SK-N-SH (cell line): ENCODE data around the gene TNFRSF1A. TPM values are rescaled to one million over a fixed set of nuclear protein-coding genes. Genes with fewer than 3 reads are reported as not detected.

ENCODE experiments used
- CTCF ChIA-PET: fragments of 300-600, 350-600 bp; formaldehyde crosslinking; extraction: SDS; loops from one replicate; lab custom pipeline; 2021; lab: Yijun Ruan, JAX
- POLR2A ChIA-PET: fragments of 350-600 bp; sonication (Branson Sonifier 250); formaldehyde crosslinking; extraction: SDS; loops from one replicate; lab custom pipeline; 2020; ENCODE audit warnings: antibody characterized with exemption, inconsistent platforms; lab: Yijun Ruan, JAX
- DNase-seq: peaks from one replicate; pipeline ENCODE4 v3.0.0; 2012
- H2AFZ ChIP-seq: fragments of 200-600 bp; sonication (generic); 2 replicates; pipeline ENCODE4 v1.8.1; 2016; ENCODE audit warnings: antibody characterized with exemption, mild to moderate bottlenecking, low read depth
- H3F3A ChIP-seq: fragments of 200-600 bp; sonication (generic); replicated peaks from 2 replicates; pipeline ENCODE3; 2016; ENCODE audit warnings: antibody characterized with exemption, mild to moderate bottlenecking; ENCODE audit not compliant: insufficient read depth
- H3K27ac ChIP-seq, 2 experiments: fragments of 200-500 bp in 1 of 2; fragments of 200-600 bp in 1 of 2; sonication (Bioruptor generic) in 1 of 2; sonication (generic), shearing (Covaris generic) in 1 of 2; 2 replicates each; pipeline versions ENCODE4 v1.5.1 to v1.6.1; 2014 to 2016; ENCODE audit warnings: low read depth in 2 of 2, inconsistent platforms in 1 of 2, low read length in 1 of 2, mild to moderate bottlenecking in 1 of 2, mixed read lengths in 1 of 2
- H3K27me3 ChIP-seq: fragments of 200-600 bp; sonication (generic), shearing (Covaris generic); 2 replicates; pipeline ENCODE4 v1.6.1; 2016; ENCODE audit warnings: mixed run types; ENCODE audit not compliant: insufficient read depth
- H3K36me3 ChIP-seq, 2 experiments: fragments of 200-500 bp in 1 of 2; fragments of 200-600 bp in 1 of 2; sonication (Bioruptor generic) in 1 of 2; sonication (generic) in 1 of 2; replicated peaks in 1 of 2; 2 replicates each; pipeline versions ENCODE3 to v1.5.1; 2014 to 2016; ENCODE audit warnings: low read length in 1 of 2, mild to moderate bottlenecking in 1 of 2; ENCODE audit not compliant: insufficient read depth in 2 of 2, control insufficient read depth in 1 of 2
- H3K4me1 ChIP-seq, 2 experiments: fragments of 200-500 bp in 1 of 2; fragments of 200-600 bp in 1 of 2; sonication (Bioruptor generic) in 1 of 2; sonication (generic), shearing (Covaris generic) in 1 of 2; 2 replicates each; pipeline versions ENCODE4 v1.5.1 to v1.6.1; 2014 to 2016; ENCODE audit warnings: low read depth in 1 of 2, low read length in 1 of 2, mixed run types in 1 of 2; ENCODE audit not compliant: insufficient read depth in 2 of 2, control insufficient read depth in 1 of 2
- H3K4me2 ChIP-seq: fragments of 200-600 bp; sonication (generic), shearing (Covaris generic); 2 replicates; pipeline ENCODE4 v1.6.1; 2017; ENCODE audit warnings: mixed run types
- H3K4me3 ChIP-seq, 2 experiments: fragments of 200-500 bp in 1 of 2; fragments of 200-600 bp in 1 of 2; sonication (Bioruptor generic) in 1 of 2; sonication (generic), shearing (Covaris generic) in 1 of 2; 2 replicates each; pipeline versions ENCODE4 v1.5.1 to v1.8.1; 2014 to 2016; ENCODE audit warnings: low read depth in 2 of 2, inconsistent platforms in 1 of 2, low read length in 1 of 2, mild to moderate bottlenecking in 1 of 2, mixed read lengths in 1 of 2, moderate library complexity in 1 of 2
- H3K79me2 ChIP-seq: fragments of 200-600 bp; sonication (generic); 2 replicates; pipeline ENCODE4 v1.8.1; 2017; ENCODE audit warnings: mild to moderate bottlenecking; ENCODE audit not compliant: insufficient read depth
- H3K9ac ChIP-seq: fragments of 200-600 bp; sonication (generic); 2 replicates; pipeline ENCODE4 v1.6.1; 2017; ENCODE audit warnings: mixed run types
- H3K9me2 ChIP-seq: fragments of 200-600 bp; sonication (generic); 2 replicates; pipeline ENCODE4 v1.6.1; 2017; ENCODE audit warnings: mixed run types
- H3K9me3 ChIP-seq: fragments of 200-600 bp; sonication (generic); 2 replicates; pipeline ENCODE4 v1.6.1; 2017; ENCODE audit warnings: mixed run types, mild to moderate bottlenecking, moderate library complexity
- H4K20me1 ChIP-seq: fragments of 200-600 bp; sonication (generic); 2 replicates; pipeline ENCODE4 v1.6.1; 2017; ENCODE audit warnings: mild to moderate bottlenecking, mixed run types; ENCODE audit not compliant: insufficient read depth
- ELF1 ChIP-seq: IDR thresholded peaks from 2 replicates; pipeline ENCODE4 v1.4.0; 2012
- EP300 ChIP-seq, 2 experiments: IDR thresholded peaks; 2 replicates each; pipeline versions ENCODE4 v1.4.0 to v1.6.1; 2012; ENCODE audit warnings: borderline replicate concordance in 1 of 2, low read depth in 1 of 2, low read length in 1 of 2
- GATA2 ChIP-seq: sonication (generic); formaldehyde crosslinking; IDR thresholded peaks from 2 replicates; pipeline ENCODE4 v1.5.0; 2020; ENCODE audit warnings: mild to moderate bottlenecking, missing genetic modification reagents
- JUND ChIP-seq: IDR thresholded peaks from 2 replicates; pipeline ENCODE4 v1.4.0; 2012
- MEF2A ChIP-seq: IDR thresholded peaks from 2 replicates; pipeline ENCODE4 v1.4.0; 2012; ENCODE audit warnings: low read depth, borderline replicate concordance
- MXI1 ChIP-seq: IDR thresholded peaks from 2 replicates; pipeline ENCODE4 v1.6.1; 2012; ENCODE audit warnings: mild to moderate bottlenecking, low read depth, low read length, improper control_type of control experiment
- POLR2AphosphoS5 ChIP-seq: IDR thresholded peaks from 2 replicates; pipeline ENCODE4 v1.6.1; 2012; ENCODE audit warnings: low read depth, low read length
- RXRA ChIP-seq: IDR thresholded peaks from 2 replicates; pipeline ENCODE4 v1.4.0; 2012; ENCODE audit warnings: low read depth, mild to moderate bottlenecking, borderline replicate concordance
- SMC3 ChIP-seq: IDR thresholded peaks from 2 replicates; pipeline ENCODE4 v1.6.1; 2012; ENCODE audit warnings: low read depth, low read length, improper control_type of control experiment
- TEAD4 ChIP-seq: IDR thresholded peaks from 2 replicates; pipeline ENCODE4 v1.4.0; 2012; ENCODE audit warnings: mild to moderate bottlenecking, borderline replicate concordance; ENCODE audit not compliant: insufficient read depth
- WGBS: methylation state at CpG from one replicate; pipeline ENCODE4 v1.1.6; 2017; ENCODE audit warnings: low lambda C conversion rate; 5-methylcytosine and 5-hydroxymethylcytosine counted together
- polyA plus RNA-seq, 3 experiments: library from polyadenylated mRNA; depleted of rRNA; stranded (reverse); fragments of >200 nt; gene quantifications; 2 replicates each; pipeline ENCODE4 v1.2.3, GENCODE V29; 2012
- TF ChIP-seq, protein P1 (sequence below): fragments of 150-350 bp; IDR thresholded peaks from 2 replicates; pipeline ENCODE4 v1.6.1; 2016; ENCODE audit warnings: mild to moderate bottlenecking, low read depth, low read length
- TF ChIP-seq, protein P2 (sequence below): fragments of 200-600 bp; sonication (generic); IDR thresholded peaks from 2 replicates; pipeline ENCODE4 v1.6.1; 2017; ENCODE audit warnings: antibody characterized with exemption, mild to moderate bottlenecking, moderate library complexity
- TF ChIP-seq, protein P3 (sequence below): IDR thresholded peaks from 2 replicates; pipeline ENCODE4 v1.6.1; 2012; ENCODE audit warnings: mild to moderate bottlenecking, low read depth, low read length, moderate library complexity

Gene TNFRSF1A
- polyA plus RNA-seq, 1 of the 3 experiments (the other 2 are of a cell fraction): 92.9 TPM

DNA sequence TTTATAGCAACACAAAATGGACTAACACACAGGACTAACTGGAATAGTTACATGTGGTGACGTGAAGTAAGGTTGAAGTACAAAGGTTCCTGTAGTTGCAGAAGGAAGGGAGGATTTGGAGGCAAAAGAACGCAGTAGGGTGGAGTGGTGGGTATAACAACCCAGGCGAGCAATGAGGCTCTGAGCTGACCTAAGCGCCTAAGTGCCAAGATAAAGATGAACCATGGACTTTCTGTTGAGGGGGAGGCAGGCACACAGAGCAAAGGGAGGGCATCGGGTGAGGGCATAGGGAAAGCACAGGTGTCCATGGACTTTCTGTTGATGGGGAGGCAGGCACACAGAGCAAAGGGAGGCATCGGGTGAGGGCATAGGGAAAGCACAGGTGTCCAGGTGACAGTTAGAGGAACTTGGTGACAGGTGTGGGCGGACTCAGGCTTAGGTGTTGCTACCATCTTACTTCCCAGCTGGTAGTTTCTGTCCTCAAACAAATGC lies 18.2 kb upstream of the TNFRSF1A start (continued):
- TF ChIP-seq RXRA (no peak), JUND (no peak)
- TF ChIP-seq, protein P1, sequence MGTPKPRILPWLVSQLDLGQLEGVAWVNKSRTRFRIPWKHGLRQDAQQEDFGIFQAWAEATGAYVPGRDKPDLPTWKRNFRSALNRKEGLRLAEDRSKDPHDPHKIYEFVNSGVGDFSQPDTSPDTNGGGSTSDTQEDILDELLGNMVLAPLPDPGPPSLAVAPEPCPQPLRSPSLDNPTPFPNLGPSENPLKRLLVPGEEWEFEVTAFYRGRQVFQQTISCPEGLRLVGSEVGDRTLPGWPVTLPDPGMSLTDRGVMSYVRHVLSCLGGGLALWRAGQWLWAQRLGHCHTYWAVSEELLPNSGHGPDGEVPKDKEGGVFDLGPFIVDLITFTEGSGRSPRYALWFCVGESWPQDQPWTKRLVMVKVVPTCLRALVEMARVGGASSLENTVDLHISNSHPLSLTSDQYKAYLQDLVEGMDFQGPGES: no peak
- TF ChIP-seq, protein P2, sequence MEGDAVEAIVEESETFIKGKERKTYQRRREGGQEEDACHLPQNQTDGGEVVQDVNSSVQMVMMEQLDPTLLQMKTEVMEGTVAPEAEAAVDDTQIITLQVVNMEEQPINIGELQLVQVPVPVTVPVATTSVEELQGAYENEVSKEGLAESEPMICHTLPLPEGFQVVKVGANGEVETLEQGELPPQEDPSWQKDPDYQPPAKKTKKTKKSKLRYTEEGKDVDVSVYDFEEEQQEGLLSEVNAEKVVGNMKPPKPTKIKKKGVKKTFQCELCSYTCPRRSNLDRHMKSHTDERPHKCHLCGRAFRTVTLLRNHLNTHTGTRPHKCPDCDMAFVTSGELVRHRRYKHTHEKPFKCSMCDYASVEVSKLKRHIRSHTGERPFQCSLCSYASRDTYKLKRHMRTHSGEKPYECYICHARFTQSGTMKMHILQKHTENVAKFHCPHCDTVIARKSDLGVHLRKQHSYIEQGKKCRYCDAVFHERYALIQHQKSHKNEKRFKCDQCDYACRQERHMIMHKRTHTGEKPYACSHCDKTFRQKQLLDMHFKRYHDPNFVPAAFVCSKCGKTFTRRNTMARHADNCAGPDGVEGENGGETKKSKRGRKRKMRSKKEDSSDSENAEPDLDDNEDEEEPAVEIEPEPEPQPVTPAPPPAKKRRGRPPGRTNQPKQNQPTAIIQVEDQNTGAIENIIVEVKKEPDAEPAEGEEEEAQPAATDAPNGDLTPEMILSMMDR: no peak
- TF ChIP-seq, all 33 proteins: peak for 0

DNA sequence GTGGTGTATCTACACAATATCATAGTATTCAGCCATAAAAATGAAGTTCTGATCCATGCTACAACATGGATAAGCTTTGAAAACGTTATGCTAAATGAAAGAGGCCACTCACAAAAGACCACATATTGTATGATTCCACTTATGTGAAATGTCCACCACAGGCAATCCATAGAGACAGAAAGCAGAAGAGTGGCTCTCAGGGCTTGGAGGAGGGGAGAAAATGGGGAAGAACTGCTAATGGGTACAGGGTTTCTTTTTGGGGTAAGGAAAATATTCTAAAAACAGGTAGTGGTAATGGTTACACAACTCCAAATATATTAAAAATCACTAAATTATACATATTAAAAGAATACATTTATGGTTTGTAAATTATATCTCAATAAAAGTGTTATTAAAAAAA lies 17.0 kb upstream of the TNFRSF1A start:
- H3K27me3 ChIP-seq: no peaks in the 10 kb centered on the region
- no peaks in the 10 kb centered on the region for H3F3A ChIP-seq
- TF ChIP-seq POLR2AphosphoS5 (no peak), EP300 (IDR thresholded peaks at IDR 0.05; ENCODE audit: borderline replicate concordance in 1 of 2, low read depth in 1 of 2, low read length in 1 of 2) (no peak), MEF2A (no peak), SMC3 (no peak), TEAD4 (no peak)
- no peaks in the 10 kb centered on the region for H4K20me1 ChIP-seq
- H3K36me3 ChIP-seq: no peaks in the 10 kb centered on the region
- no peak overlapping the region for H3K9ac ChIP-seq
- no peak overlapping the region for H3K27ac ChIP-seq
- peaks cover 0 to 7% of the 10 kb centered on the region in 2 experiments; a peak in 1 of 4 replicates for H3K4me1 ChIP-seq
- H3K79me2 ChIP-seq: no peaks in the 10 kb centered on the region
- POLR2A ChIA-PET: no interaction called here
- H3K4me3 ChIP-seq: no peak overlapping the region
- no peak overlapping the region for H3K4me2 ChIP-seq
- 41% methylated on average over 1 of the region's 1 CpG for WGBS
- no peak overlapping the region for H2AFZ ChIP-seq
- no peak for DNase-seq
- no peaks in the 10 kb centered on the region for H3K9me3 ChIP-seq
- H3K9me2 ChIP-seq: no peaks in the 10 kb centered on the region
- CTCF ChIA-PET: no interaction called here

DNA sequence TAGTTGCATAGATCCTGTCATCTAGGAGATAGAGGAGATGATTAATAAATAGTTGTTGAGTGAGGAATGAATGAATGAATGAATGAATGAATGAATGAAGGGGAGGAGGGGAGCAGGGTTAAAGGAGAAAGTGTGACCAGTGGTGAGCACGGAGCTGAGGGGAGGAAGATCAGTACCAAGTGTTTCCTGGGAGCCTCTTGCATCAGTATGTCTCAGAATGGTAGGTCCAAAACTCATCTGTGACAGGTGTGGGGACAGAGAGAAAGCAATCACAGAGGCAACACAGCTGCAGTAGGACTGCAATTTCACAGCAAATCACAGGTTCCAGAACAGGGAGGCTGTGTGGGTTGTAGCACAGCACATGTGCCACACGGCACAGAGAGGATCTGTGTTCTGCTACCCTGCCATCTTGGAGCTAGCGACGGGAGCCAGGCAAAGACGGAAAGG lies 14.5 kb upstream of the TNFRSF1A start:
- TF ChIP-seq ELF1: no peak
- no peak for TF ChIP-seq SMC3
- TF ChIP-seq EP300 (IDR thresholded peaks at IDR 0.05; ENCODE audit: borderline replicate concordance in 1 of 2, low read depth in 1 of 2, low read length in 1 of 2): no peak
- TF ChIP-seq MXI1: no peak
- TF ChIP-seq, protein P3, sequence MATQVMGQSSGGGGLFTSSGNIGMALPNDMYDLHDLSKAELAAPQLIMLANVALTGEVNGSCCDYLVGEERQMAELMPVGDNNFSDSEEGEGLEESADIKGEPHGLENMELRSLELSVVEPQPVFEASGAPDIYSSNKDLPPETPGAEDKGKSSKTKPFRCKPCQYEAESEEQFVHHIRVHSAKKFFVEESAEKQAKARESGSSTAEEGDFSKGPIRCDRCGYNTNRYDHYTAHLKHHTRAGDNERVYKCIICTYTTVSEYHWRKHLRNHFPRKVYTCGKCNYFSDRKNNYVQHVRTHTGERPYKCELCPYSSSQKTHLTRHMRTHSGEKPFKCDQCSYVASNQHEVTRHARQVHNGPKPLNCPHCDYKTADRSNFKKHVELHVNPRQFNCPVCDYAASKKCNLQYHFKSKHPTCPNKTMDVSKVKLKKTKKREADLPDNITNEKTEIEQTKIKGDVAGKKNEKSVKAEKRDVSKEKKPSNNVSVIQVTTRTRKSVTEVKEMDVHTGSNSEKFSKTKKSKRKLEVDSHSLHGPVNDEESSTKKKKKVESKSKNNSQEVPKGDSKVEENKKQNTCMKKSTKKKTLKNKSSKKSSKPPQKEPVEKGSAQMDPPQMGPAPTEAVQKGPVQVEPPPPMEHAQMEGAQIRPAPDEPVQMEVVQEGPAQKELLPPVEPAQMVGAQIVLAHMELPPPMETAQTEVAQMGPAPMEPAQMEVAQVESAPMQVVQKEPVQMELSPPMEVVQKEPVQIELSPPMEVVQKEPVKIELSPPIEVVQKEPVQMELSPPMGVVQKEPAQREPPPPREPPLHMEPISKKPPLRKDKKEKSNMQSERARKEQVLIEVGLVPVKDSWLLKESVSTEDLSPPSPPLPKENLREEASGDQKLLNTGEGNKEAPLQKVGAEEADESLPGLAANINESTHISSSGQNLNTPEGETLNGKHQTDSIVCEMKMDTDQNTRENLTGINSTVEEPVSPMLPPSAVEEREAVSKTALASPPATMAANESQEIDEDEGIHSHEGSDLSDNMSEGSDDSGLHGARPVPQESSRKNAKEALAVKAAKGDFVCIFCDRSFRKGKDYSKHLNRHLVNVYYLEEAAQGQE: no peak
- no peak for TF ChIP-seq GATA2 (CRISPR knock-in tag)
- no peak for TF ChIP-seq MEF2A
- Histone ChIP-seq H3K4me3 (no peak overlapping the region), H4K20me1 (no peaks in the 10 kb centered on the region), H3K9ac (no peak overlapping the region), H3K4me2 (no peak overlapping the region), H3K27me3 (no peaks in the 10 kb centered on the region), H3K27ac (no peak overlapping the region), H2AFZ (no peak overlapping the region), H3K9me2 (no peaks in the 10 kb centered on the region), H3K79me2 (no peaks in the 10 kb centered on the region), H3K4me1 (peaks cover 0 to 4% of the 10 kb centered on the region in 2 experiments; a peak in 1 of 4 replicates), H3K36me3 (no peaks in the 10 kb centered on the region), H3F3A (no peaks in the 10 kb centered on the region), H3K9me3 (no peaks in the 10 kb centered on the region)
- 88% methylated on average over 5 of the region's 5 CpGs for WGBS
- DNase-seq: no peak
- CTCF ChIA-PET: interaction anchor here (0.7 to 1.6 kb wide), 3 partner anchors 16 to 30 kb away, joined by 3 to 6 read pairs (median 3); no protein-coding TSS in a partner anchor
- POLR2A ChIA-PET: no interaction called here
